ENCODE data around the gene NAV2.
A peak's percentile ranks its signal among the peaks of the same experiment; 100 is the strongest.

Gene NAV2

GRCh38 chr11:19985111-19985510 is 272.5 kb downstream of the NAV2 start:
- Histone ChIP-seq H3K9me3 (ENCODE audit: control extremely low read depth in 1 of 5, control insufficient read depth in 4 of 5, insufficient read depth in 2 of 5, low read depth in 1 of 5, low read length in 4 of 5) (no peaks in the 10 kb centered on the region), H3K27ac (ENCODE audit: insufficient read depth in 1 of 2, low read depth in 1 of 2, low read length in 2 of 2, poor library complexity in 1 of 2, severe bottlenecking in 2 of 2) (no peak overlapping the region), H3K27me3 (replicated peaks in 2 of 5; ENCODE audit: control insufficient read depth in 4 of 5, insufficient read depth in 5 of 5, low read length in 4 of 5) (no peaks in the 10 kb centered on the region), H3K36me3 (ENCODE audit: control insufficient read depth in 4 of 4, insufficient read depth in 4 of 4, low read length in 3 of 4) (no peaks in the 10 kb centered on the region), H3K4me1 (ENCODE audit: control extremely low read depth in 1 of 4, control insufficient read depth in 4 of 4, insufficient read depth in 4 of 4, low read length in 3 of 4) (no peaks in the 10 kb centered on the region), H3K4me3 (ENCODE audit: control insufficient read depth in 1 of 7, extremely low read depth in 1 of 7, insufficient read depth in 4 of 7, low read depth in 2 of 7, low read length in 6 of 7) (no peak overlapping the region)
- POLR2A ChIA-PET, result no interaction called here
- CTCF ChIA-PET, result interaction anchor here (1.3 kb wide), 1 partner anchor 13 kb away, joined by 4 read pairs; no protein-coding TSS in a partner anchor
- no peak for DNase-seq

- Histone ChIP-seq H3K27me3 (replicated peaks in 2 of 5; ENCODE audit: control insufficient read depth in 4 of 5, insufficient read depth in 5 of 5, low read length in 4 of 5) (no peaks in the 10 kb centered on the region), H3K36me3 (ENCODE audit: control insufficient read depth in 4 of 4, insufficient read depth in 4 of 4, low read length in 3 of 4) (no peaks in the 10 kb centered on the region), H3K27ac (ENCODE audit: insufficient read depth in 1 of 2, low read depth in 1 of 2, low read length in 2 of 2, poor library complexity in 1 of 2, severe bottlenecking in 2 of 2) (no peak overlapping the region), H3K9me3 (ENCODE audit: control extremely low read depth in 1 of 5, control insufficient read depth in 4 of 5, insufficient read depth in 2 of 5, low read depth in 1 of 5, low read length in 4 of 5) (no peaks in the 10 kb centered on the region), H3K4me3 (ENCODE audit: control insufficient read depth in 1 of 7, extremely low read depth in 1 of 7, insufficient read depth in 4 of 7, low read depth in 2 of 7, low read length in 6 of 7) (no peak overlapping the region), H3K4me1 (ENCODE audit: control extremely low read depth in 1 of 4, control insufficient read depth in 4 of 4, insufficient read depth in 4 of 4, low read length in 3 of 4) (no peaks in the 10 kb centered on the region)
- peak in 1 of 3 donors; percentile 17 for DNase-seq
- CTCF ChIA-PET, result no interaction called here
- POLR2A ChIA-PET, result no interaction called here
- 26% methylated on average over 2 of the region's 2 CpGs for WGBS (ENCODE audit: insufficient coverage)
Observed at GRCh38 chr11:19987331-19987801, 274.7 kb downstream of the NAV2 start.

- Histone ChIP-seq H3K36me3 (ENCODE audit: control insufficient read depth in 4 of 4, insufficient read depth in 4 of 4, low read length in 3 of 4) (no peaks in the 10 kb centered on the region), H3K4me3 (ENCODE audit: control insufficient read depth in 1 of 7, extremely low read depth in 1 of 7, insufficient read depth in 4 of 7, low read depth in 2 of 7, low read length in 6 of 7) (no peak overlapping the region), H3K27me3 (replicated peaks in 2 of 5; ENCODE audit: control insufficient read depth in 4 of 5, insufficient read depth in 5 of 5, low read length in 4 of 5) (no peaks in the 10 kb centered on the region), H3K4me1 (ENCODE audit: control extremely low read depth in 1 of 4, control insufficient read depth in 4 of 4, insufficient read depth in 4 of 4, low read length in 3 of 4) (no peaks in the 10 kb centered on the region), H3K27ac (ENCODE audit: insufficient read depth in 1 of 2, low read depth in 1 of 2, low read length in 2 of 2, poor library complexity in 1 of 2, severe bottlenecking in 2 of 2) (no peak overlapping the region), H3K9me3 (ENCODE audit: control extremely low read depth in 1 of 5, control insufficient read depth in 4 of 5, insufficient read depth in 2 of 5, low read depth in 1 of 5, low read length in 4 of 5) (no peaks in the 10 kb centered on the region)
- ChIA-PET CTCF (no interaction called here), POLR2A (no interaction called here)
- no peak for DNase-seq
- WGBS (ENCODE audit: insufficient coverage), result 50% methylated on average over 2 of the region's 2 CpGs
Observed at GRCh38 chr11:19988598-19988997, 276.0 kb downstream of the NAV2 start.

GRCh38 chr11:19989191-19989590 is 276.6 kb downstream of the NAV2 start:
- no peak overlapping the region for H3K27ac ChIP-seq (ENCODE audit: insufficient read depth in 1 of 2, low read depth in 1 of 2, low read length in 2 of 2, poor library complexity in 1 of 2, severe bottlenecking in 2 of 2)
- 100% methylated on average over 1 of the region's 2 CpGs for WGBS (ENCODE audit: insufficient coverage)
- H3K9me3 ChIP-seq (ENCODE audit: control extremely low read depth in 1 of 5, control insufficient read depth in 4 of 5, insufficient read depth in 2 of 5, low read depth in 1 of 5, low read length in 4 of 5), result no peaks in the 10 kb centered on the region
- no peaks in the 10 kb centered on the region for H3K4me1 ChIP-seq (ENCODE audit: control extremely low read depth in 1 of 4, control insufficient read depth in 4 of 4, insufficient read depth in 4 of 4, low read length in 3 of 4)
- H3K4me3 ChIP-seq (ENCODE audit: control insufficient read depth in 1 of 7, extremely low read depth in 1 of 7, insufficient read depth in 4 of 7, low read depth in 2 of 7, low read length in 6 of 7), result no peak overlapping the region
- POLR2A ChIA-PET, result no interaction called here
- CTCF ChIA-PET, result no interaction called here
- DNase-seq, result no peak
- no peaks in the 10 kb centered on the region for H3K36me3 ChIP-seq (ENCODE audit: control insufficient read depth in 4 of 4, insufficient read depth in 4 of 4, low read length in 3 of 4)
- no peaks in the 10 kb centered on the region for H3K27me3 ChIP-seq (replicated peaks in 2 of 5; ENCODE audit: control insufficient read depth in 4 of 5, insufficient read depth in 5 of 5, low read length in 4 of 5)

GRCh38 chr11:19992162-19992561 is 279.5 kb downstream of the NAV2 start:
- Histone ChIP-seq H3K27me3 (replicated peaks in 2 of 5; ENCODE audit: control insufficient read depth in 4 of 5, insufficient read depth in 5 of 5, low read length in 4 of 5) (no peaks in the 10 kb centered on the region), H3K27ac (ENCODE audit: insufficient read depth in 1 of 2, low read depth in 1 of 2, low read length in 2 of 2, poor library complexity in 1 of 2, severe bottlenecking in 2 of 2) (no peak overlapping the region), H3K4me3 (ENCODE audit: control insufficient read depth in 1 of 7, extremely low read depth in 1 of 7, insufficient read depth in 4 of 7, low read depth in 2 of 7, low read length in 6 of 7) (no peak overlapping the region), H3K36me3 (ENCODE audit: control insufficient read depth in 4 of 4, insufficient read depth in 4 of 4, low read length in 3 of 4) (no peaks in the 10 kb centered on the region), H3K9me3 (ENCODE audit: control extremely low read depth in 1 of 5, control insufficient read depth in 4 of 5, insufficient read depth in 2 of 5, low read depth in 1 of 5, low read length in 4 of 5) (no peaks in the 10 kb centered on the region), H3K4me1 (ENCODE audit: control extremely low read depth in 1 of 4, control insufficient read depth in 4 of 4, insufficient read depth in 4 of 4, low read length in 3 of 4) (no peaks in the 10 kb centered on the region)
- ChIA-PET POLR2A (no interaction called here), CTCF (no interaction called here)
- no peak for DNase-seq

GRCh38 chr11:19992998-19993397 is 280.4 kb downstream of the NAV2 start:
- Histone ChIP-seq H3K27me3 (replicated peaks in 2 of 5; ENCODE audit: control insufficient read depth in 4 of 5, insufficient read depth in 5 of 5, low read length in 4 of 5) (no peaks in the 10 kb centered on the region), H3K27ac (ENCODE audit: insufficient read depth in 1 of 2, low read depth in 1 of 2, low read length in 2 of 2, poor library complexity in 1 of 2, severe bottlenecking in 2 of 2) (no peak overlapping the region), H3K36me3 (ENCODE audit: control insufficient read depth in 4 of 4, insufficient read depth in 4 of 4, low read length in 3 of 4) (no peaks in the 10 kb centered on the region), H3K4me1 (ENCODE audit: control extremely low read depth in 1 of 4, control insufficient read depth in 4 of 4, insufficient read depth in 4 of 4, low read length in 3 of 4) (no peaks in the 10 kb centered on the region), H3K4me3 (ENCODE audit: control insufficient read depth in 1 of 7, extremely low read depth in 1 of 7, insufficient read depth in 4 of 7, low read depth in 2 of 7, low read length in 6 of 7) (no peak overlapping the region), H3K9me3 (ENCODE audit: control extremely low read depth in 1 of 5, control insufficient read depth in 4 of 5, insufficient read depth in 2 of 5, low read depth in 1 of 5, low read length in 4 of 5) (no peaks in the 10 kb centered on the region)
- DNase-seq, result no peak
- CTCF ChIA-PET, result no interaction called here
- POLR2A ChIA-PET, result no interaction called here

GRCh38 chr11:19994672-19995071 is 282.0 kb downstream of the NAV2 start:
- Histone ChIP-seq H3K27me3 (replicated peaks in 2 of 5; ENCODE audit: control insufficient read depth in 4 of 5, insufficient read depth in 5 of 5, low read length in 4 of 5) (no peaks in the 10 kb centered on the region), H3K9me3 (ENCODE audit: control extremely low read depth in 1 of 5, control insufficient read depth in 4 of 5, insufficient read depth in 2 of 5, low read depth in 1 of 5, low read length in 4 of 5) (no peaks in the 10 kb centered on the region), H3K27ac (ENCODE audit: insufficient read depth in 1 of 2, low read depth in 1 of 2, low read length in 2 of 2, poor library complexity in 1 of 2, severe bottlenecking in 2 of 2) (no peak overlapping the region), H3K4me1 (ENCODE audit: control extremely low read depth in 1 of 4, control insufficient read depth in 4 of 4, insufficient read depth in 4 of 4, low read length in 3 of 4) (no peaks in the 10 kb centered on the region), H3K4me3 (ENCODE audit: control insufficient read depth in 1 of 7, extremely low read depth in 1 of 7, insufficient read depth in 4 of 7, low read depth in 2 of 7, low read length in 6 of 7) (no peak overlapping the region), H3K36me3 (ENCODE audit: control insufficient read depth in 4 of 4, insufficient read depth in 4 of 4, low read length in 3 of 4) (no peaks in the 10 kb centered on the region)
- DNase-seq, result no peak
- 100% methylated on average over 2 of the region's 3 CpGs for WGBS (ENCODE audit: insufficient coverage)
- ChIA-PET CTCF (interaction anchor here (1.0 kb wide), 1 partner anchor 9 kb away, joined by 3 read pairs; no protein-coding TSS in a partner anchor), POLR2A (no interaction called here)
